AG20443 (cell line): ENCODE measurements around the gene G6PC1.
"Not testable (repeated sequence)": the region's sequence is repeated elsewhere in the genome, so short reads cannot be mapped to it uniquely, and the experiment has no call there.

ENCODE experiments used
- DNase-seq: peaks from one replicate; pipeline ENCODE4 v3.0.0; 2012; ENCODE audit warnings: low spot score, mixed read lengths

Gene G6PC1

DNA sequence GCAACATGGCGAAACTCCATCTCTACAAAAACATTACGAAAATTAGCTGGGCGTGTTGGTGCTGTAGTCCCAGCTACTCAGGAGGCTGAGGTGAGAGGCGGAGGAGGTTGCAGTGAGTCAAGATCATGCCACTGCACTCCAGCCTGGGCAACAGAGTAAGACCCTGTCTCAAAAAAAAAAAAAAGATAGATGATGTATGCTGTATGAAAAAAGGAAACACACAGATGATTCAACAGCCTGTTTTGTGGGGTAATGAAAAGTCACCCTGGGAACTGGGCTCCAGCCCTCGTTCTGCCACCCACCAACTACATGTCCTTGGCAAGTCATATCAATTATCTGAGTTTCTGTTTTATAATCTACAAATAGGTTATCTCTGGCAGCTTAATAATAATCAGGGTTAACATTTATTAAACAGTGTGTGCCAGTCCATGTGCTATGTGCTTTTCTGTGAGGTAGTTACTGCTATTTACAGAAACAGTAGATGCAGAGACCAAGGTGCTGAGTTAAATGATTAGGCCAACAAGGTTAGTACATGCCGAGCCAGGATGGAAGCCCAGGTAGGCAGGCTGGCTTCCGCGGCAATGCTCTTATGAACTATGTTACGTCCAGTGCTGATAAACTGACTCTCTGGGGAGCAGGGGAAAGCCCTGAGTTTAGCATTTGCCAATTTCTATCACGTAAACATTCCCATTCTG is 1.1 kb downstream of the G6PC1 start:
- DNase-seq = no peak

DNA sequence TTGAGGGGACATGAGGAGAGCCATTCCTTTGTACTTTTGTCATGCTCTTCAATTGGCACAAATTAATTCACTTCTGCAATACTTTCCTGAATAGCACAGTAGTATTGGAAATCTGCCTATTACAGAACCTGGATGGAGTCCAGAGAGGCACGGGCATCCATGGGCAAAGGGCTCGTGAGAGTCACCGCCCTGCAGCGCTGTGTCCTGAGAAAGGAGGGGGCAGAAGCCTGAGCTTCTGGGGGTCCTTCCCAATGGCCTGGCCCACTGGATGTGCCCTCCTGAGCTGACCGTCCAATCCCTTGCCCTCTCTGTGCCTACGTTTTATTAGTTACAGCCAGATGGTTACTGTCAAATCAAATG is 3.5 kb downstream of the G6PC1 start:
- DNase-seq = no peak

DNA sequence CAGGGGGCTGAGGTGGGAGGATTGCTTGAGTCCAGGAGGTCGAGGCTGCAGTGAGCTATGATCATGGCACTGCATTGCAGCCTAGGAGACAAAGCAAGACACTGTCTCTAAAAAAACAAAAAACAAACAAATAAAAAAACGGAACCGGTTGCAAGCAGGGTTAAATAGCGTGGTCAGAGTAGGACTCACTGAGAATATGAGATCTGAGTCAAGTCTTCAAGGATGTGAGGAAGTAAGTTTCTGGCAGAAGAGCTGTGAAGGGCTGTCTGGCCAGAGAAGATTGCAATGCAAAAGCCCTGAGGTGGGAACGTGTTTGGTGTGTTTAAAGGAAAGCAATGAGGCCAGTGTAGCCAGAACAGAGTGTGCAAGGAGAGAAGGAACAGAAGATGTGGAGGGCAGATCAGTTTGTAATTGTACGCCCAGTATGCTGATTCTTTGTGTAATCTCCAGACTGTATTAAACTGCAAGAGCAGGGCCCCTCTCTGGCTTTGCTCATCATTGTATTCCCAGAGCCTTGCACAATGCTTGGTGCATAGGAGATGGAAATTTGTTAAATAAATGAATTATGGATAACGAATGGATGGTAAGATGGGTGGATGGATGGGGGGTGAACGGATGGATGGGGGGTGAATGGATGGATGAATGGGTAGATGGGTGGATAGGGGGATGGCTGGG is 6.3 kb downstream of the G6PC1 start:
- no peak for DNase-seq

DNA sequence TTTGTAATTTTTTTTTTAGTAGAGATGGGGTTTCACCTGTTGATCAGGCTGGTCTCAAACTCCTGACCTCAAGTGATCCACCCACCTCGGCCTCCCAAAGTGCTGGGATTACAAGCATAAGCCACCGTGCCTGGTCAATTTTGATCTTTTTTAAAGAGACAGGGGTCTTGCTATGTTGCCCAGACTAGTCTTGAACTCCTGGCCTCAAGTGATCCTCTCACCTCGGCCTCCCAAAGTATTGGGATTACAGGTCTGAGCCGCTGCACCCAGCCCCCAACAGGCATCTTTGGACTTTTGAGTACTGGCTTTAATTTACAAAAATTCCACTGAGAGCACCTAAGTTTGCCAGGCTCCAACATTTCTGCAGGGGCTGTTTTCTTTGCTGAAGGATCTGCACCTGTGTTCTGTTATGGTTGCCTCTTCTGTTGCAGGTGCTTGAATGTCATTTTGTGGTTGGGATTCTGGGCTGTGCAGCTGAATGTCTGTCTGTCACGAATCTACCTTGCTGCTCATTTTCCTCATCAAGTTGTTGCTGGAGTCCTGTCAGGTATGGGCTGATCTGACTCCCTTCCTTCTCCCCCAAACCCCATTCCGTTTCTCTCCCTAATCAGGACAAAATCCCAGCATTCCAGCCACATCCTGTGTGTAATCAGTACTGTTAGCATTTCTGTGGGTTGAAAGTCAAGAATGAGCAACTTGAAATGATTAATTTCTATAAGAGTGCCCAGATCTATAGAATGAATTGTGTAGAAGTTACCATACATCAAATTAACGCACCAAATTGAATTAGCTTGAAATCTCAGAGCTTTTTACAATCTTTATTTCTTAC is 8.5 kb downstream of the G6PC1 start:
- DNase-seq = no peak

DNA sequence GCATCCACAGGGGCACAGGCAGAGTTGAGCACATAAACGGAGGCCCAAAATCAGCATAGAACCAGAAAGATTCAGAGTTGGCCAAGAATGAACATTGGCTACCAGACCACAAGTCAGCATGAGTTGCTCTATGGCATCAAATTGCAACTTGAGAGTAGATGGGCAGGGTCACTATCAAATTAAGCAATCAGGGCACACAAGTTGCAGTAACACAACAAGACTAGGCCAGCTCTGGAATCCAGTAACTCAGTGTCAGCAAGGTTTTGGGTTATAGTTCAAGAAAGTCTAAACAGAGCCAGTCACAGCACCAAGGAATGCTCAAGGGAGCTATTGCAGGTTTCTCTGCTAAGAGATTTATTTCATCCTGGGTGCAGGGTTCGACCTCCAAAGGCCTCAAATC is 12.9 kb downstream of the G6PC1 start:
- DNase-seq = no peak

- DNase-seq = no peak
These were observed 13.5 kb downstream of the G6PC1 start for GRCh38 chr17:42913981-42914617.

- not testable (repeated sequence) for DNase-seq
These were observed 14.7 kb downstream of the G6PC1 start for GRCh38 chr17:42915288-42915687.

DNA sequence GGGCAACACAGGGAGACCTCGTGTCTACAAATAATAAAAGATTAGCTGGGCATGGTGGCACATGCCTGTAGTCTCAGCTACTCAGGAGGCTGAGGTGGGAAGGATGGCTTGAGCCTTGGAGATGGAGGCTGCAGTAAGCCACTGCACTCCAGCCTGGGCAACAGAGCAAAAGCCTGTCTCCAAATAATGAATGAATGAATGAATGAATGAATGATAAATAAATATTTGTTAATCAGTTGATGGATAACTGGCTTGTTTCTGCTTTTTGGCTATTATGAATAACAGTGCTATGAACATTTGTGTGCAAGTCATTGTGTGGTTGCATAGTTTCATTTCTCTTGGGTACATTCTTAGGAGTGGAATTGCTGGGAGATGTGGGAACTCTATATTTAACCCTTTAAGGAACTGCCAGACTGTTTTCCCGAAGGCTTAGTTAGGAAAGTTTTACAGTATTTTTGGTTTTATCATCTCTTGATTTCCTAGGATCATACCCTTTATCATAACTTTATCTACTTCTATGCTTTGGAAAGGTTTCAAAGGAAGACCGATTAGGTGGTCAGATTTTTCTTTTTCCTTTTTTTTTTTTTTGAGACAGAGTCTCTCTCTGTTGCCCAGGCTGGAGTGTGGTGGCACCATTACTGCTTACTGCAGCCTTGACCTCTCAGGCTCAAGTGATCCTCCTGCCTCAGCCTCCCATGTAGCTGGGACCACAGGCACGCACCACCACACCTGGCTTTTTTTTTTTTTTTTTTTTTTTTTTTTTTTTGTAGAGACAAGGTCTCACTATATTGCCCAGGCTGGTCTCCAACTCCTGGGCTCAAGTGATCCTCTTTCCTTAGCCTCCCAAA is 16.0 kb downstream of the G6PC1 start:
- not testable (repeated sequence) for DNase-seq

GRCh38 chr17:42917236-42917603 is 16.6 kb downstream of the G6PC1 start:
- no peak for DNase-seq

DNA sequence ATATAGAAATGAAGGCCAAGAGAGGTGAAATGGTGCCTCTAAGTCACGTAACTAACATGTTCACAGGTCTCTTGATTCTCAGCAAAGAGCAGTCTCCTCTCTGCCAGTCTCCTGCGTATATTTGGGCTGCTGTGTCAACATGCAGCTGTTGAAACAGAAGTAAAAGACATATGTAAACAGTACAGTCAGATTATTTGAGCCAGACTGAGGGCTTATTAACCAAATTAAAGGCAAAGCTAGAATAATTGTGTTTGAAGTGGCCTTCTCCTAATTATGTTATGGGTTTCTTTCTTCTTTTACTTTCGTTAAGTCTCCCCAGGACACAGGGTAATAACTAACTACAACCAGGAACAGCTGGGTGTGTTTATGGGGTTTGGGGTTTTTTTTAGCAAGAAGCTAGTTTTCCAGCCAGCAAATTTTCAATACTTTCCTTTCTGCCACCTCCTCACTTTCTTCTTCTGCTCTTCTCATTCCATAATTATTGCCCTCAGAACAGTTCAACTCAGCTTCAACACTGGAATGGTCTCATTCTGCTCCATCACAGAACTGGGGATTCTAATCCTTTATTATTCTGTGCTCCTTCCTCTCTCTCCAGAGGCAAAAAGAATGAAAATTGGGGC is 18.4 kb downstream of the G6PC1 start:
- DNase-seq = no peak

DNA sequence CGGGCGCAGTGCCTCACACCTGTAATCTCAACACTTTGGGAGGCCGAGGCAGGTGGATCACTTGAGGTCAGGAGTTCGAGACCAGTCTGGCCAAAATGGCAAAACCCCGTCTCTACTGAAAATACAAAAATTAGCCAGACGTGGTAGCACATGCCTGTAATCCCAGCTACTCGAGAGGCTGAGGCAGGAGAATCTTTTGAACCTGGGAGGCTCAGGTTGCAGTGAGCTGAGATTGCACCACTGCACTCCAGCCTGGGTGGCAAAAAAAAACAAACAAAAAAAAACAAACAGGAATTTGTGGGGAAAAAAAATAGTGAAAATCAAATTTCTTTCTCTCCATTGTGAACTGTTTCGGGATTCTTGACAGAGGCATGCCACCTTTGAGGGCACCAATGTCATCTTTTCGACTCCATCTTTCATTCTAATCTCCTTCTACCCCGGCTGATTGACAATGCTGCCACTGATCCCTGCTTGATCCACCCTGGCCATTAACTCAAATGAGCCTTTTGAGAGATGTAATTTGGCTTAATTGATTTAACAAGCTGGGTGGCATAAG is 19.0 kb downstream of the G6PC1 start:
- not testable (repeated sequence) for DNase-seq

- DNase-seq = no peak
These were observed 19.7 kb downstream of the G6PC1 start for GRCh38 chr17:42920106-42920900.

DNA sequence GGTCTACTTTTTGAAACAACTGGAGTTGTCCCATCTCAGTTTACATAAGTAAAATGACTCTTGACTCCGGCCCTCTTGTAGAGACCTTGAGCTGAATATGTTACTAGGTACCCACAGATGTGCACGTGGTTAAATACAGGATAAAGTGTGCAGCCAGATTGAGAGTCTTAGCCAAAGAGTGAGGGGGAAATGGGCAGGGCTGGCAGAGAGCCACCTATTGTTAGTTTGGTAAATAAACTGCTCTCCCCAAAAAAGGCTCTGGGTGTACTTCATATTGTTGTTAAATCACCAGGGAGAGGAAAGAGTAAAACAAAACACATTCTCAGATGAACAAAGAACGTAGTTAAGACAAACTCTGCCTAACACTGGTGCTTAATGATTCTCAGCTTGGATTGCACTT is 20.3 kb downstream of the G6PC1 start:
- DNase-seq = no peak

DNA sequence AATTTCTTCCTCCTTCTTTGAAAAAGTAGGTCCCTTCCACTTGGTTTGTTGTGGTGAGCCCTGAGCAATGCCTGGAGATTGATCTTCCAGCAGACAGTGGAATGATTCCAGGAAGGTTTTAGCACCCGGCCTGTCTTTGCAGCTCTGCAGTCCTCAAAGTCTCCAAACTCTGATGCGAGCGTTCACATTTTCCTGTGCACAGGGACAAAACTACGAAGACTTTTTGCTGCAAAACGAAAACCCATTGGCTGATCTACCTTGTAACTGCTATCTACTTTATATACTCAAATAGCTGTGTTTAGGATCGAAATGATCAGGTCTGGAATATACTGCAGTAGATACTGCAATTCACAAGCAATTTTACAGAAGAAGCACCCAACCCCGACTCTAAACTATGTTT is 21.7 kb downstream of the G6PC1 start:
- DNase-seq = no peak

- DNase-seq = not testable (repeated sequence)
These were observed 22.9 kb downstream of the G6PC1 start for GRCh38 chr17:42923472-42923871.

DNA sequence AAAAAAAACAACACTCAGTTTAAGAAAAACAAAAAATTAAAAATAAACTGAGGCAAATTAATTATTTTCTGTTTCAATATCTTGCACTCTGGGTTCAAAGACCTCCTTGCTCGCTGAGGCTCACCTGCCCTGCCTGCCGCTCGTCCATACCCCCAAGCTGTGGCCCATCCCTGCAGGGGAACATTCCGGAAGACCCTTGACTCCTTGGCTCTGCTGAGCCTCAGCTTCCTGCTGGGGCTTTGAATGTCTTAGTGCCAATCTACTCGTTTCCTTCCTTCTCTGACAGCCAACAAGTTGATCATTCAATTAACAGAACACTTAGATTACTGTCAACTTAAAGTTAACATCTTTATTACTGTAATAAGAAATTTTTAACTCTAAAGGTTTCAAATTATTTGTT is 24.3 kb downstream of the G6PC1 start:
- no peak for DNase-seq

DNA sequence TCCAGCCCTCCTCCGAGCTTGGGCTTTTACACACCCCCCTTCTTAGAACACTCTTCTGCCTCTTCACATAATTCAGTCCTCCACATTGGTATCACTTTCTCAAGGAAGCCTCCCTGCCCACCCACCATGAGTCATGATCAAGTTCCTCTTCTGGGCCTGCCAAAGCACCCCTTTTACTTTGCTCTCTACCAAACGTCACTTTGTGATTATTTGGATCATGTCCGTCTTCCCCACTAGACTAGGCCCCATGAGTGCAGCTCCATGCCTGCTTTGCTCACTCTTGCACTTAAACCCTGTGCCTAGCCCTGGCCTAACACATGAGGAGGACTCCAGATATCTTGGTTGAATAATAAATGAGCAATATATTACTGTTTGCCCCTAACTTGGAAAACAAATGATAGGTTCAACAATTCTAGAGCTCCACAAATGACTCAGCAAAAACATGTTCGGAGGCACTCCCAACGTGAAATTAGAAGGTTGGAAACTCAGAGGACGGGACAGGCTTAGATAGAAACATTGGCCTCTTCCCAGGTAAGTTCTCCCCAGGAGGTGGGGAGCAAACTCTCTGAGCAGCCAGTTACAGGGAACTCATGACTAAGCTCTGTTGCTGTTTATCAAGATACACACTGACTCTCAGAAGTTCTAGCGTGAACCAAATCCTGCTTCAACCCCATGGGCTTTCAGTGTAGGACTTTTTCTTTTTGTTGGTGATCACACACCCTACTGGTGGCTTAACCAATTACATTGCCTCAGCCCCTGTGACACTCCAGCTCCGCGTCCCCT is 28.3 kb downstream of the G6PC1 start:
- DNase-seq = peak; percentile 86

DNA sequence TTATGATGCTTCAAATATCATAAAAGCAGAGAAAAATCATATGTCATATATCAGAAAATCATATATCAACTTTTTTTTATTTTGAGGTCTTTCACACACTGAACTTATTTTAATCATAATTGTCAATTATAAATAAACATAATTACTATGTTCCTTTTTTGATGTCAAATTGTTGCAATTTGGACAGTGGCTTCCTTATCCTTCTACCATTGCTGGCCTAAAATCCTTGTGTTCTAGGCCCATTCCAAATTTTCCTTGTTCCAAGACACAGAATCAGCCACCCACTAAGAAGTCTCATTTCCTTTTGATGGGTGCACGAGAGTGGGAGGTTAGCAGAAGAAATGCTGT is 28.9 kb downstream of the G6PC1 start:
- DNase-seq = no peak
